H9 (cell line): ENCODE results near the gene LRRC31. TPM values are rescaled to one million over a fixed set of nuclear protein-coding genes. Genes with fewer than 3 reads are reported as not detected.

Experiments used
- DNase-seq: peaks from one replicate; pipeline ENCODE4 v3.0.0-alpha.2; 2017
- H2AFZ ChIP-seq: one replicate; pipeline ENCODE4 v1.6.1; 2013; ENCODE audit warnings: mild to moderate bottlenecking, low read length, control low read depth, moderate library complexity
- H2AK5ac ChIP-seq: 2 replicates; pipeline ENCODE4 v1.6.1; 2013; ENCODE audit warnings: low read length, control low read depth, mixed read lengths; ENCODE audit not compliant: insufficient read length
- H2BK120ac ChIP-seq: one replicate; pipeline ENCODE4 v1.6.1; 2013; ENCODE audit warnings: low read depth, mild to moderate bottlenecking, low read length, control low read depth, inconsistent platforms; ENCODE audit not compliant: poor library complexity, severe bottlenecking
- H2BK12ac ChIP-seq: 2 replicates; pipeline ENCODE4 v1.6.1; 2013; ENCODE audit warnings: low read length, control low read depth, mixed read lengths, low read depth; ENCODE audit not compliant: insufficient read length
- H2BK15ac ChIP-seq: 2 replicates; pipeline ENCODE4 v1.6.1; 2013; ENCODE audit warnings: low read depth, low read length, control low read depth
- H2BK20ac ChIP-seq: one replicate; pipeline ENCODE4 v1.6.1; 2013; ENCODE audit warnings: low read depth, mild to moderate bottlenecking, low read length, control low read depth, inconsistent platforms; ENCODE audit not compliant: poor library complexity, severe bottlenecking
- H2BK5ac ChIP-seq: 2 replicates; pipeline ENCODE4 v1.6.1; 2013; ENCODE audit warnings: low read length, control low read depth, mixed read lengths; ENCODE audit not compliant: insufficient read length
- H3K14ac ChIP-seq: 2 replicates; pipeline ENCODE4 v1.6.1; 2013; ENCODE audit warnings: low read length, control low read depth; ENCODE audit not compliant: insufficient read depth
- H3K18ac ChIP-seq: 2 replicates; pipeline ENCODE4 v1.6.1; 2013; ENCODE audit warnings: low read depth, mild to moderate bottlenecking, mixed read lengths, low read length, control low read depth; ENCODE audit not compliant: insufficient read length
- H3K23ac ChIP-seq: 2 replicates; pipeline ENCODE4 v1.6.1; 2013; ENCODE audit warnings: low read length, control low read depth, mixed read lengths, low read depth; ENCODE audit not compliant: insufficient read length
- H3K23me2 ChIP-seq: 2 replicates; pipeline ENCODE4 v1.6.1; 2013; ENCODE audit warnings: low read depth, mild to moderate bottlenecking, mixed read lengths, low read length, control low read depth; ENCODE audit not compliant: insufficient read length, poor library complexity, severe bottlenecking
- H3K27ac ChIP-seq: 2 replicates; pipeline ENCODE4 v1.5.1; 2013; ENCODE audit warnings: low read length, control low read depth, mixed read lengths, low read depth; ENCODE audit not compliant: insufficient read length
- H3K27me3 ChIP-seq: 2 replicates; pipeline ENCODE4 v1.6.1; 2013; ENCODE audit warnings: low read length, control low read depth, inconsistent platforms; ENCODE audit not compliant: insufficient read depth
- H3K4ac ChIP-seq: 2 replicates; pipeline ENCODE4 v1.6.1; 2013; ENCODE audit warnings: low read depth, mild to moderate bottlenecking, control low read depth, inconsistent platforms, low read length, moderate library complexity
- H3K4me1 ChIP-seq: 2 replicates; pipeline ENCODE4 v1.6.1; 2013; ENCODE audit warnings: low read length, control low read depth, inconsistent platforms; ENCODE audit not compliant: insufficient read depth
- H3K4me2 ChIP-seq: 2 replicates; pipeline ENCODE4 v1.6.1; 2013; ENCODE audit warnings: low read length, control low read depth, mixed read lengths; ENCODE audit not compliant: insufficient read length, insufficient read depth
- H3K56ac ChIP-seq: 2 replicates; pipeline ENCODE4 v1.6.1; 2013; ENCODE audit warnings: low read depth, mild to moderate bottlenecking, mixed read lengths, low read length, control low read depth; ENCODE audit not compliant: insufficient read length
- H3K79me1 ChIP-seq: 2 replicates; pipeline ENCODE4 v1.6.1; 2013; ENCODE audit warnings: low read depth, mild to moderate bottlenecking, moderate library complexity, low read length, control low read depth, inconsistent platforms; ENCODE audit not compliant: insufficient read depth, poor library complexity, severe bottlenecking
- H3K79me2 ChIP-seq: 2 replicates; pipeline ENCODE4 v1.6.1; 2013; ENCODE audit warnings: low read length, control low read depth, inconsistent platforms; ENCODE audit not compliant: insufficient read depth
- H3K9ac ChIP-seq: 2 replicates; pipeline ENCODE4 v1.6.1; 2013; ENCODE audit warnings: low read length, control low read depth, mixed read lengths; ENCODE audit not compliant: insufficient read length; ENCODE audit errors: extremely low read depth
- H3K9me3 ChIP-seq: one replicate; pipeline ENCODE4 v1.6.1; 2013; ENCODE audit warnings: low read depth, low read length, inconsistent platforms; ENCODE audit not compliant: control insufficient read depth
- H3T11ph ChIP-seq: one replicate; pipeline ENCODE4 v1.6.1; 2013; ENCODE audit warnings: mild to moderate bottlenecking, low read length, control low read depth, inconsistent platforms
- H4K20me1 ChIP-seq: one replicate; pipeline ENCODE4 v1.6.1; 2013; ENCODE audit not compliant: control insufficient read depth, insufficient read length, insufficient read depth
- H4K5ac ChIP-seq: 2 replicates; pipeline ENCODE4 v1.6.1; 2013; ENCODE audit warnings: low read depth, mild to moderate bottlenecking, mixed read lengths, low read length, control low read depth; ENCODE audit not compliant: insufficient read length
- H4K8ac ChIP-seq: replicated peaks from 2 replicates; pipeline ENCODE4 v1.6.1; 2013; ENCODE audit warnings: low read length, control low read depth, mixed read lengths, low read depth; ENCODE audit not compliant: insufficient read length
- H4K91ac ChIP-seq: 2 replicates; pipeline ENCODE4 v1.6.1; 2013; ENCODE audit warnings: low read depth, mild to moderate bottlenecking, moderate library complexity, mixed read lengths, low read length, control low read depth; ENCODE audit not compliant: insufficient read length
- H3K27ac Mint-ChIP-seq, 3 experiments: 2 replicates in 2 of 3; 3 replicates in 1 of 3; pipeline ENCODE4 v1.8.0; 2020 to 2021; ENCODE audit warnings: mixed read lengths in 3 of 3, mild to moderate bottlenecking in 1 of 3, moderate library complexity in 1 of 3
- H3K27me3 Mint-ChIP-seq: 2 replicates; pipeline ENCODE4 v1.8.0; 2021; ENCODE audit warnings: low read depth, mild to moderate bottlenecking, moderate library complexity, mixed read lengths
- H3K36me3 Mint-ChIP-seq, 3 experiments: 2 replicates in 2 of 3; 3 replicates in 1 of 3; pipeline ENCODE4 v1.8.0; 2020 to 2021; ENCODE audit warnings: low read depth in 3 of 3, mixed read lengths in 3 of 3; ENCODE audit not compliant: insufficient read depth in 1 of 3
- H3K4me1 Mint-ChIP-seq, 2 experiments: 2 replicates each; pipeline ENCODE4 v1.8.0; 2020; ENCODE audit warnings: mixed read lengths in 2 of 2
- H3K4me3 Mint-ChIP-seq, 2 experiments: 2 replicates in 1 of 2; 3 replicates in 1 of 2; pipeline ENCODE4 v1.8.0; 2020 to 2021; ENCODE audit warnings: mild to moderate bottlenecking in 2 of 2, mixed read lengths in 2 of 2, moderate library complexity in 1 of 2
- H3K9me3 Mint-ChIP-seq, 2 experiments: 2 replicates in 1 of 2; 3 replicates in 1 of 2; pipeline ENCODE4 v1.8.0; 2020; ENCODE audit warnings: mild to moderate bottlenecking in 2 of 2, mixed read lengths in 2 of 2, moderate library complexity in 1 of 2
- WGBS: extraction: QIAGEN DNeasy Blood & Tissue Kit; methylation state at CpG from one replicate; pipeline ENCODE4 v1.1.7; 2013; ENCODE audit warnings: missing lambda C conversion rate, low lambda C conversion rate, mixed read lengths; ENCODE audit not compliant: insufficient read length; ENCODE audit errors: extremely low coverage; 5-methylcytosine and 5-hydroxymethylcytosine counted together
- total RNA-seq: library from RNA; stranded (reverse); gene quantifications from 2 replicates; pipeline ENCODE4 v1.2.1, GENCODE V29; 2021
- TF ChIP-seq, protein P1 (sequence below): fragments of 200-600 bp; sonication (generic); conservative IDR thresholded peaks from 3 replicates; pipeline ENCODE4 v1.8.0; 2021; ENCODE audit warnings: antibody characterized with exemption, mild to moderate bottlenecking

LRRC31 gene
- total RNA-seq, 1 experiment from 2014 or later = not detected

DNA sequence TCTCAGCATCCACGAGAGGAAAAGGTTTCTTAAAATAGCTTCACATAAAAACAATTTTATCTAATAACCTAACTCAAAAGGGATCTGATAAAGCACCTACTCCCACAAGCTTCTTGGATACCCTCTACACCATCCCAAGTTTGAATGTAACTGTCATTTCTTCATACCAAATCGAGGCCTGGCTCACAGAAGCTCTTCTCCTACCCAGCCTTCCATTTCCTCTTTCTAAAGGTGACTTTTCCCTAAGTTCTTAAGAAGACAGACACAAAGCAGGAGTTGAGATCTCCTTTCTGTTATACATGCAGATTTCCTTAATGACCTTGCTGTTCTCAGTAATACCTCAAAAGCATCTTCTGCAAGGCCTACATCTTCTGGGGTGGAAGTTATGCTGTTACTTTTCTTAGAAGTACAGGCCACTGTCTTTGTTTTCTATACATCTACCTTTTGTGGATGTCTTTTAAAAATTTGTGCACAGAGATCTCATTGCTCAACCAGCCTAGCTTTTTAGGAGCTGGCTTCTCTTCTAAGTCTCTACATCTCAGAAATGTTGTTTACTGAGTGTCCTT lies 60.4 kb downstream of the LRRC31 start:
- Mint-ChIP-seq H3K4me3 (no peak overlapping the region), H3K36me3 (peaks cover 0 to 4% (median 3%) of the 10 kb centered on the region in 3 experiments; a peak in 3 of 7 replicates), H3K27ac (no peak overlapping the region; a peak in 1 of 7 replicates), H3K9me3 (peaks cover 0 to 3% of the 10 kb centered on the region in 2 experiments; a peak in 2 of 5 replicates), H3K4me1 (peaks cover 25 to 30% of the 10 kb centered on the region in 2 experiments), H3K27me3 (peaks cover 20% of the 10 kb centered on the region)
- DNase-seq = no peak
- H2AFZ ChIP-seq = no peak overlapping the region
- no peak overlapping the region for H2BK15ac ChIP-seq
- H3K4me2 ChIP-seq = no peak overlapping the region
- no peaks in the 10 kb centered on the region for H3K4me1 ChIP-seq
- no peak overlapping the region for H2BK5ac ChIP-seq
- H3K23me2 ChIP-seq = peaks cover 9% of the 10 kb centered on the region
- no peak overlapping the region for H3K9ac ChIP-seq
- H4K8ac ChIP-seq = no peak overlapping the region
- no peak overlapping the region for H3K23ac ChIP-seq
- H3K18ac ChIP-seq = no peak overlapping the region
- WGBS = no CpG with 5 or more reads among the region's 2 CpGs
- H4K20me1 ChIP-seq = no peaks in the 10 kb centered on the region
- TF ChIP-seq, protein P1, sequence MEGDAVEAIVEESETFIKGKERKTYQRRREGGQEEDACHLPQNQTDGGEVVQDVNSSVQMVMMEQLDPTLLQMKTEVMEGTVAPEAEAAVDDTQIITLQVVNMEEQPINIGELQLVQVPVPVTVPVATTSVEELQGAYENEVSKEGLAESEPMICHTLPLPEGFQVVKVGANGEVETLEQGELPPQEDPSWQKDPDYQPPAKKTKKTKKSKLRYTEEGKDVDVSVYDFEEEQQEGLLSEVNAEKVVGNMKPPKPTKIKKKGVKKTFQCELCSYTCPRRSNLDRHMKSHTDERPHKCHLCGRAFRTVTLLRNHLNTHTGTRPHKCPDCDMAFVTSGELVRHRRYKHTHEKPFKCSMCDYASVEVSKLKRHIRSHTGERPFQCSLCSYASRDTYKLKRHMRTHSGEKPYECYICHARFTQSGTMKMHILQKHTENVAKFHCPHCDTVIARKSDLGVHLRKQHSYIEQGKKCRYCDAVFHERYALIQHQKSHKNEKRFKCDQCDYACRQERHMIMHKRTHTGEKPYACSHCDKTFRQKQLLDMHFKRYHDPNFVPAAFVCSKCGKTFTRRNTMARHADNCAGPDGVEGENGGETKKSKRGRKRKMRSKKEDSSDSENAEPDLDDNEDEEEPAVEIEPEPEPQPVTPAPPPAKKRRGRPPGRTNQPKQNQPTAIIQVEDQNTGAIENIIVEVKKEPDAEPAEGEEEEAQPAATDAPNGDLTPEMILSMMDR = no peak
- no peak overlapping the region for H4K91ac ChIP-seq
- H2BK120ac ChIP-seq = no peak overlapping the region
- no peak overlapping the region for H2BK20ac ChIP-seq
- H2BK12ac ChIP-seq = no peak overlapping the region
- no peak overlapping the region for H4K5ac ChIP-seq
- H3K56ac ChIP-seq = no peak overlapping the region
- H3K27ac ChIP-seq = no peak overlapping the region
- no peak overlapping the region for H2AK5ac ChIP-seq
- H3K79me1 ChIP-seq = no peaks in the 10 kb centered on the region
- H3K79me2 ChIP-seq = no peaks in the 10 kb centered on the region
- no peak overlapping the region for H3T11ph ChIP-seq
- H3K27me3 ChIP-seq = no peaks in the 10 kb centered on the region
- H3K14ac ChIP-seq = no peak overlapping the region
- no peak overlapping the region for H3K4ac ChIP-seq
- H3K9me3 ChIP-seq = no peaks in the 10 kb centered on the region
